HEK293 (cell line): ENCODE results near the gene DNAJB2.

Experiments
- CTCF ChIA-PET: fragments of 350-600 bp; formaldehyde crosslinking; extraction: SDS; loops from one replicate; lab custom pipeline; 2021; ENCODE audit warnings: antibody characterized with exemption; lab: Yijun Ruan, JAX
- POLR2A ChIA-PET: fragments of 300-600 bp; formaldehyde crosslinking; extraction: SDS; loops from one replicate; lab custom pipeline; 2020; ENCODE audit warnings: antibody characterized with exemption, inconsistent platforms; lab: Yijun Ruan, JAX
- H3K27ac ChIP-seq: fragments of 200-500 bp; sonication (Bioruptor generic); 2 replicates; pipeline ENCODE4 v1.5.1; 2014; ENCODE audit warnings: low read depth, low read length, control low read depth, inconsistent platforms; ENCODE audit errors: extremely low read depth
- H3K36me3 ChIP-seq, 2 experiments: fragments of 200-500 bp in 1 of 2; sonication (Bioruptor generic) in 1 of 2; 1 replicate in 1 of 2; 2 replicates in 1 of 2; pipeline ENCODE4 v1.5.1; 2014 to 2017; ENCODE audit warnings: inconsistent platforms in 2 of 2, low read length in 2 of 2; ENCODE audit not compliant: control insufficient read depth in 2 of 2, insufficient read depth in 1 of 2
- H3K4me1 ChIP-seq: fragments of 200-500 bp; sonication (Bioruptor generic); 2 replicates; pipeline ENCODE4 v1.5.1; 2014; ENCODE audit warnings: mild to moderate bottlenecking, low read length, inconsistent platforms; ENCODE audit not compliant: control insufficient read depth, insufficient read depth
- H3K4me3 ChIP-seq: 2 replicates; pipeline ENCODE4 v1.5.1; 2011; ENCODE audit warnings: low read depth, mild to moderate bottlenecking, control low read depth, low read length, moderate library complexity
- H3K9me3 ChIP-seq: fragments of 200-500 bp; sonication (Bioruptor generic); 2 replicates; pipeline ENCODE4 v1.5.1; 2014; ENCODE audit warnings: low read depth, low read length, inconsistent platforms; ENCODE audit not compliant: control insufficient read depth, insufficient read depth
- ELK4 ChIP-seq: IDR thresholded peaks from 2 replicates; pipeline ENCODE4 v1.6.1; 2011; ENCODE audit warnings: mild to moderate bottlenecking, low read depth, low read length, borderline replicate concordance
- HOXC10 ChIP-seq: sonication (generic); formaldehyde crosslinking; IDR thresholded peaks from 2 replicates; pipeline ENCODE4 v1.8.1; 2023; ENCODE audit warnings: mild to moderate bottlenecking, missing genetic modification reagents
- MEIS1 ChIP-seq: sonication (generic); formaldehyde crosslinking; IDR thresholded peaks from 2 replicates; pipeline ENCODE4 v1.8.1; 2022; ENCODE audit warnings: missing genetic modification reagents, mild to moderate bottlenecking, borderline replicate concordance
- MYNN ChIP-seq: fragments of 450-650 bp; formaldehyde crosslinking; IDR thresholded peaks from 2 replicates; pipeline ENCODE4 v1.5.1; 2016; ENCODE audit warnings: missing biosample characterization, missing genetic modification characterization, borderline replicate concordance
- ZNF223 ChIP-seq: fragments of 450-650 bp; formaldehyde crosslinking; IDR thresholded peaks from 2 replicates; pipeline ENCODE4 v1.5.1; 2016; ENCODE audit warnings: missing biosample characterization, missing genetic modification characterization
- ZNF501 ChIP-seq: fragments of 450-650 bp; formaldehyde crosslinking; IDR thresholded peaks from 2 replicates; pipeline ENCODE4 v1.5.1; 2016; ENCODE audit warnings: missing biosample characterization, missing genetic modification characterization
- ZNF510 ChIP-seq: fragments of 450-650 bp; formaldehyde crosslinking; IDR thresholded peaks from 2 replicates; pipeline ENCODE4 v1.5.1; 2018; ENCODE audit warnings: mild to moderate bottlenecking, missing genetic modification characterization, missing biosample characterization; ENCODE audit not compliant: insufficient replicate concordance
- ZNF658 ChIP-seq: fragments of 450-650 bp; formaldehyde crosslinking; IDR thresholded peaks from 2 replicates; pipeline ENCODE4; 2016; ENCODE audit warnings: missing biosample characterization, missing genetic modification characterization
- ZNF785 ChIP-seq: fragments of 450-650 bp; formaldehyde crosslinking; IDR thresholded peaks from 2 replicates; pipeline ENCODE4 v1.5.1; 2016; ENCODE audit warnings: missing biosample characterization, missing genetic modification characterization
- TF ChIP-seq, protein P1 (sequence below): fragments of 450-650 bp; formaldehyde crosslinking; IDR thresholded peaks from 2 replicates; pipeline ENCODE4 v1.5.1; 2017; ENCODE audit warnings: missing biosample characterization, missing genetic modification characterization
- TF ChIP-seq, protein P2 (sequence below): fragments of 450-650 bp; formaldehyde crosslinking; IDR thresholded peaks from 2 replicates; pipeline ENCODE4 v1.5.1; 2017; ENCODE audit warnings: missing biosample characterization, missing genetic modification characterization
- TF ChIP-seq, protein P3 (sequence below): fragments of 450-650 bp; formaldehyde crosslinking; optimal IDR thresholded peaks from 2 replicates; pipeline ENCODE3; 2016; ENCODE audit warnings: missing biosample characterization, mild to moderate bottlenecking, missing genetic modification characterization

The DNAJB2 gene

GRCh38 chr2:219245148-219245898 lies 33.8 kb upstream of the DNAJB2 start, which contains the start of the genes GLB1L and STK16 (continued):
- TF ChIP-seq, protein P1, sequence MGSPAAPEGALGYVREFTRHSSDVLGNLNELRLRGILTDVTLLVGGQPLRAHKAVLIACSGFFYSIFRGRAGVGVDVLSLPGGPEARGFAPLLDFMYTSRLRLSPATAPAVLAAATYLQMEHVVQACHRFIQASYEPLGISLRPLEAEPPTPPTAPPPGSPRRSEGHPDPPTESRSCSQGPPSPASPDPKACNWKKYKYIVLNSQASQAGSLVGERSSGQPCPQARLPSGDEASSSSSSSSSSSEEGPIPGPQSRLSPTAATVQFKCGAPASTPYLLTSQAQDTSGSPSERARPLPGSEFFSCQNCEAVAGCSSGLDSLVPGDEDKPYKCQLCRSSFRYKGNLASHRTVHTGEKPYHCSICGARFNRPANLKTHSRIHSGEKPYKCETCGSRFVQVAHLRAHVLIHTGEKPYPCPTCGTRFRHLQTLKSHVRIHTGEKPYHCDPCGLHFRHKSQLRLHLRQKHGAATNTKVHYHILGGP (tag by site-specific recombination): peak; percentile 51; the same call in 1 of the 2 replicates
- TF ChIP-seq ZNF223 (tag by site-specific recombination): no peak
- TF ChIP-seq, protein P2, sequence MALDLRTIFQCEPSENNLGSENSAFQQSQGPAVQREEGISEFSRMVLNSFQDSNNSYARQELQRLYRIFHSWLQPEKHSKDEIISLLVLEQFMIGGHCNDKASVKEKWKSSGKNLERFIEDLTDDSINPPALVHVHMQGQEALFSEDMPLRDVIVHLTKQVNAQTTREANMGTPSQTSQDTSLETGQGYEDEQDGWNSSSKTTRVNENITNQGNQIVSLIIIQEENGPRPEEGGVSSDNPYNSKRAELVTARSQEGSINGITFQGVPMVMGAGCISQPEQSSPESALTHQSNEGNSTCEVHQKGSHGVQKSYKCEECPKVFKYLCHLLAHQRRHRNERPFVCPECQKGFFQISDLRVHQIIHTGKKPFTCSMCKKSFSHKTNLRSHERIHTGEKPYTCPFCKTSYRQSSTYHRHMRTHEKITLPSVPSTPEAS: no peak

GRCh38 chr2:219245899-219246230 lies 33.3 kb upstream of the DNAJB2 start:
- Histone ChIP-seq H3K27ac (peak overlapping the region; percentile 85), H3K4me3 (peak overlapping the region; percentile 94), H3K4me1 (peaks cover 10% of the 10 kb centered on the region), H3K9me3 (no peaks in the 10 kb centered on the region), H3K36me3 (peaks cover 0 to 34% of the 10 kb centered on the region in 2 experiments; a peak in 1 of 3 replicates)
- ChIA-PET POLR2A (interaction anchor here (1.1 to 2.3 kb wide), 11 partner anchors 9 to 39 kb away, joined by 3 to 17 read pairs (median 5); partner anchors contain the start of genes ABCB6, ANKZF1, ATG9A and DNAJB2), CTCF (interaction anchor here (0.5 to 3.2 kb wide), 6 partner anchors 31 to 264 kb away, joined by 3 to 35 read pairs (median 6); partner anchors contain the start of gene DNAJB2)
- no peak for TF ChIP-seq ZNF501 (tag by site-specific recombination)
- no peak for TF ChIP-seq ZNF785
- no peak for TF ChIP-seq MYNN
- no peak for TF ChIP-seq HOXC10
- no peak for TF ChIP-seq ZNF658 (tag by site-specific recombination)

- Histone ChIP-seq H3K4me1 (peaks cover 10% of the 10 kb centered on the region), H3K4me3 (no peak overlapping the region), H3K27ac (no peak overlapping the region), H3K9me3 (no peaks in the 10 kb centered on the region)
- CTCF ChIA-PET: interaction anchor here (1.1 to 3.2 kb wide), 2 partner anchors 31 to 48 kb away, joined by 3 to 35 read pairs; no protein-coding TSS in a partner anchor
- TF ChIP-seq ZNF510 (tag by site-specific recombination) (no peak), ELK4 (no peak), MEIS1 (CRISPR knock-in tag) (no peak)
- TF ChIP-seq, protein P3, sequence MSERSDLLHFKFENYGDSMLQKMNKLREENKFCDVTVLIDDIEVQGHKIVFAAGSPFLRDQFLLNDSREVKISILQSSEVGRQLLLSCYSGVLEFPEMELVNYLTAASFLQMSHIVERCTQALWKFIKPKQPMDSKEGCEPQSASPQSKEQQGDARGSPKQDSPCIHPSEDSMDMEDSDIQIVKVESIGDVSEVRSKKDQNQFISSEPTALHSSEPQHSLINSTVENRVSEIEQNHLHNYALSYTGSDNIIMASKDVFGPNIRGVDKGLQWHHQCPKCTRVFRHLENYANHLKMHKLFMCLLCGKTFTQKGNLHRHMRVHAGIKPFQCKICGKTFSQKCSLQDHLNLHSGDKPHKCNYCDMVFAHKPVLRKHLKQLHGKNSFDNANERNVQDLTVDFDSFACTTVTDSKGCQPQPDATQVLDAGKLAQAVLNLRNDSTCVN (tag by site-specific recombination): no peak
- TF ChIP-seq, all 188 proteins: peak for 0
- peaks cover 0 to 34% of the 10 kb centered on the region in 2 experiments; a peak in 1 of 3 replicates for H3K36me3 ChIP-seq
- POLR2A ChIA-PET: interaction anchor here (1.5 to 2.3 kb wide), 3 partner anchors 17 to 40 kb away, joined by 3 to 16 read pairs (median 11); partner anchors contain the start of genes ANKZF1, ATG9A and ZFAND2B
Measured at GRCh38 chr2:219246559-219246958, 32.6 kb upstream of the DNAJB2 start.
